Sigmoid colon (tissue), 7 donors: Measurements from ENCODE around the gene ANGEL1. TPM values are rescaled to one million over a fixed set of nuclear protein-coding genes. Genes with fewer than 3 reads are reported as not detected.

Source experiments
- DNase-seq: peaks from one replicate; pipeline ENCODE4 v3.0.0-alpha.2; 2019
- H3K27ac ChIP-seq, 4 donors: fragments of 200-600 bp; sonication (generic); one replicate each; pipeline ENCODE4 v1.5.1; 2016 to 2019; ENCODE audit warnings: mild to moderate bottlenecking in 1 of 4
- H3K27me3 ChIP-seq, 3 donors: fragments of 200-600 bp; sonication (generic); one replicate each; pipeline ENCODE4 v1.5.1; 2019; ENCODE audit warnings: mild to moderate bottlenecking in 1 of 3
- H3K36me3 ChIP-seq, 4 donors: fragments of 200-600 bp; sonication (generic); one replicate each; pipeline ENCODE4 v1.5.1; 2016 to 2019
- H3K4me1 ChIP-seq, 4 donors: fragments of 200-600 bp; sonication (generic); one replicate each; pipeline ENCODE4 v1.5.1; 2017 to 2019
- H3K4me3 ChIP-seq, 4 donors: fragments of 200-600 bp; sonication (generic); one replicate each; pipeline ENCODE4 v1.5.1; 2017 to 2019; ENCODE audit warnings: mild to moderate bottlenecking in 2 of 4, moderate library complexity in 1 of 4
- H3K9me3 ChIP-seq, 4 donors: fragments of 200-600 bp in 3 of 4; sonication (generic) in 3 of 4; one replicate each; pipeline versions ENCODE4 v1.5.1 to v1.6.1; 2013 to 2019
- CTCF ChIP-seq, 4 experiments: fragments of 450-650 bp in 3 of 4; fragments of 200-600 bp in 1 of 4; IDR thresholded peaks; one replicate each; pipeline ENCODE4 v1.5.1; 2016 to 2019; ENCODE audit warnings: antibody characterized with exemption in 4 of 4, mild to moderate bottlenecking in 3 of 4, moderate library complexity in 2 of 4
- EP300 ChIP-seq, 4 donors: sonication (generic); formaldehyde crosslinking; IDR thresholded peaks; one replicate each; pipeline ENCODE4 v1.6.1; 2017; ENCODE audit warnings: antibody characterized with exemption in 4 of 4
- POLR2A ChIP-seq, 2 donors: fragments of 450-650 bp; IDR thresholded peaks; one replicate each; pipeline ENCODE4 v1.6.1; 2016; ENCODE audit warnings: antibody characterized with exemption in 2 of 2, mild to moderate bottlenecking in 2 of 2, moderate library complexity in 2 of 2
- POLR2AphosphoS5 ChIP-seq, 4 donors: sonication (generic); formaldehyde crosslinking; IDR thresholded peaks; one replicate each; pipeline ENCODE4 v1.6.1; 2017; ENCODE audit warnings: antibody characterized with exemption in 4 of 4
- WGBS, 2 donors: extraction: QIAGEN DNeasy Blood & Tissue Kit; methylation state at CpG; one replicate each; pipeline ENCODE4 v1.1.7; 2013; 5-methylcytosine and 5-hydroxymethylcytosine counted together
- intact Hi-C: fragments of 100-400 bp; cut with DNase I; formaldehyde crosslinking; loops from one replicate; pipeline ENCODE4 v1.15.1; 2023
- polyA plus RNA-seq, 3 donors: library from polyadenylated mRNA; stranded (reverse); fragments of 200-250 nt; gene quantifications; one replicate each; pipeline ENCODE4 v1.2.3, GENCODE V29; 2013
- total RNA-seq, 4 donors: library from RNA; depleted of rRNA; stranded (reverse); fragments of >200 nt; gene quantifications; one replicate each; pipeline ENCODE4 v1.1.0, GENCODE V29; 2016
- donor health status: healthy with polysubstance abuse.
- donor health status: Bipolar disorder and iron deficiency.
- donor health status: healthy.

ANGEL1 gene
- total and polyA plus RNA-seq, 7 donors, result 0.60 to 16.1 (median 10.0) TPM

- H3K4me1 ChIP-seq, result no peaks in the 10 kb centered on the region
- no peak for TF ChIP-seq POLR2A (IDR thresholded peaks at IDR 0.05)
- TF ChIP-seq POLR2AphosphoS5 (IDR thresholded peaks at IDR 0.05), result no peak
- no peak for TF ChIP-seq CTCF (IDR thresholded peaks at IDR 0.05)
- TF ChIP-seq EP300 (IDR thresholded peaks at IDR 0.05), result no peak
- no peak overlapping the region for H3K27ac ChIP-seq
- DNase-seq, result no peak
- H3K9me3 ChIP-seq, result no peaks in the 10 kb centered on the region
- WGBS, 2 donors, result 72 to 84% methylated on average over 7 of the region's 7 CpGs
- no peak overlapping the region for H3K4me3 ChIP-seq
- H3K27me3 ChIP-seq, result no peaks in the 10 kb centered on the region
- intact Hi-C loops, result no loop called here
- no peaks in the 10 kb centered on the region for H3K36me3 ChIP-seq
Measured at GRCh38 chr14:76753541-76754198, 59.0 kb downstream of the ANGEL1 start.

GRCh38 chr14:76752744-76753143, 59.9 kb downstream of the ANGEL1 start:
- WGBS, 2 donors, result 50 to 66% methylated on average over 6 of the region's 6 CpGs
- H3K27me3 ChIP-seq, result no peaks in the 10 kb centered on the region
- intact Hi-C loops, result no loop called here
- DNase-seq, result no peak
- TF ChIP-seq EP300 (IDR thresholded peaks at IDR 0.05) (no peak), POLR2AphosphoS5 (IDR thresholded peaks at IDR 0.05) (no peak), CTCF (IDR thresholded peaks at IDR 0.05) (no peak), POLR2A (IDR thresholded peaks at IDR 0.05) (no peak)
- H3K4me3 ChIP-seq, result no peak overlapping the region
- H3K9me3 ChIP-seq, result no peaks in the 10 kb centered on the region
- no peaks in the 10 kb centered on the region for H3K4me1 ChIP-seq
- no peak overlapping the region for H3K27ac ChIP-seq
- H3K36me3 ChIP-seq, result no peaks in the 10 kb centered on the region

GRCh38 chr14:76742966-76743365, 69.7 kb downstream of the ANGEL1 start:
- Histone ChIP-seq H3K27me3 (no peaks in the 10 kb centered on the region), H3K9me3 (peaks cover 0 to 5% (median 0%) of the 10 kb centered on the region in 4 donors), H3K4me1 (no peaks in the 10 kb centered on the region), H3K4me3 (no peak overlapping the region), H3K36me3 (no peaks in the 10 kb centered on the region), H3K27ac (no peak overlapping the region)
- intact Hi-C loops, result no loop called here
- DNase-seq, result no peak
- TF ChIP-seq POLR2A (IDR thresholded peaks at IDR 0.05) (no peak), CTCF (IDR thresholded peaks at IDR 0.05) (no peak), POLR2AphosphoS5 (IDR thresholded peaks at IDR 0.05) (no peak), EP300 (IDR thresholded peaks at IDR 0.05) (no peak)
- 75 to 81% methylated on average over 7 of the region's 7 CpGs for WGBS, 2 donors

GRCh38 chr14:76742185-76742584, 70.5 kb downstream of the ANGEL1 start:
- Histone ChIP-seq H3K27ac (no peak overlapping the region), H3K27me3 (no peaks in the 10 kb centered on the region), H3K36me3 (no peaks in the 10 kb centered on the region), H3K4me1 (no peaks in the 10 kb centered on the region), H3K9me3 (peaks cover 0 to 5% (median 0%) of the 10 kb centered on the region in 4 donors), H3K4me3 (no peak overlapping the region)
- DNase-seq, result no peak
- TF ChIP-seq EP300 (IDR thresholded peaks at IDR 0.05), result no peak
- TF ChIP-seq CTCF (IDR thresholded peaks at IDR 0.05), result no peak
- TF ChIP-seq POLR2AphosphoS5 (IDR thresholded peaks at IDR 0.05), result no peak
- TF ChIP-seq POLR2A (IDR thresholded peaks at IDR 0.05), result no peak
- WGBS, 2 donors, result 79 to 89% methylated on average over 6 of the region's 6 CpGs
- intact Hi-C loops, result no loop called here

- Histone ChIP-seq H3K4me3 (no peak overlapping the region), H3K9me3 (peaks cover 0 to 5% (median 0%) of the 10 kb centered on the region in 4 donors), H3K36me3 (no peaks in the 10 kb centered on the region), H3K4me1 (no peaks in the 10 kb centered on the region), H3K27me3 (no peaks in the 10 kb centered on the region), H3K27ac (no peak overlapping the region)
- DNase-seq, result no peak
- whole genome bisulfite sequencing, 2 donors, result 91 to 94% methylated on average over 1 of the region's 1 CpG
- intact Hi-C loops, result no loop called here
- TF ChIP-seq POLR2AphosphoS5 (IDR thresholded peaks at IDR 0.05), result no peak
- TF ChIP-seq EP300 (IDR thresholded peaks at IDR 0.05), result no peak
- no peak for TF ChIP-seq POLR2A (IDR thresholded peaks at IDR 0.05)
- no peak for TF ChIP-seq CTCF (IDR thresholded peaks at IDR 0.05)
Measured at GRCh38 chr14:76741074-76741473, 71.6 kb downstream of the ANGEL1 start.
